GM18951 (cell line): ENCODE measurements around the gene SGPP2.
"Not testable (repeated sequence)": the region's sequence is repeated elsewhere in the genome, so short reads cannot be mapped to it uniquely, and the experiment has no call there.

ENCODE experiments used
- POLR2A ChIP-seq: IDR thresholded peaks from 4 replicates; pipeline ENCODE4 v1.6.1; 2011; ENCODE audit warnings: mild to moderate bottlenecking; ENCODE audit not compliant: insufficient read length, insufficient read depth; ENCODE audit errors: extremely low read depth
- in situ Hi-C: fragments of 300-500 bp; cut with MboI; formaldehyde crosslinking; loops from one replicate; pipeline ENCODE4 v1.12.0; 2022; ENCODE audit warnings: low sequenced_read_pairs, mixed read lengths, inconsistent platforms; ENCODE audit not compliant: unreplicated experiment

Gene SGPP2, protein sequence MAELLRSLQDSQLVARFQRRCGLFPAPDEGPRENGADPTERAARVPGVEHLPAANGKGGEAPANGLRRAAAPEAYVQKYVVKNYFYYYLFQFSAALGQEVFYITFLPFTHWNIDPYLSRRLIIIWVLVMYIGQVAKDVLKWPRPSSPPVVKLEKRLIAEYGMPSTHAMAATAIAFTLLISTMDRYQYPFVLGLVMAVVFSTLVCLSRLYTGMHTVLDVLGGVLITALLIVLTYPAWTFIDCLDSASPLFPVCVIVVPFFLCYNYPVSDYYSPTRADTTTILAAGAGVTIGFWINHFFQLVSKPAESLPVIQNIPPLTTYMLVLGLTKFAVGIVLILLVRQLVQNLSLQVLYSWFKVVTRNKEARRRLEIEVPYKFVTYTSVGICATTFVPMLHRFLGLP

DNA sequence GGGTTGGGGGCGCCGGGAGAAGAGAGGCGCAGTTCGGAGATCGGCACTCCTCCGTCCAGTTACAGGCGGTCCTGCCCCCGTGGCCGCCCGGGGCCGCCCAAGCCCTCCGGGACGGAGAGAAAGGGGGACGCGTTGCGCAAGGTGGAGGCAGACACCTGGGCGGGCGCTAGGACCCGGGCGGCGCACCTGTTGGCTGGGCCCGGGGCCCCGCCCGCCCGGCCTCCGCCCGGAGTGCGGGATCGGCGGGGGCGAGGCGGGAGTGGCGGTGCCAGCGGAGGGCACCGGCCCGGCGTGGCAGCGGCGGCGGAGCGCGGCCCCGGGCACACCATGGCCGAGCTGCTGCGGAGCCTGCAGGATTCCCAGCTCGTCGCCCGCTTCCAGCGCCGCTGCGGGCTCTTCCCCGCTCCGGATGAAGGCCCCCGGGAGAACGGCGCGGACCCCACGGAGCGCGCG lies at the start of gene SGPP2:
Gene SGPP2 (plus strand): TSS at position 268 of the 453 bp plus-strand sequence. CDS start 60 bp downstream, at position 328.
- peak; percentile 53 for TF ChIP-seq POLR2A
- in situ Hi-C loops: no loop called here

DNA sequence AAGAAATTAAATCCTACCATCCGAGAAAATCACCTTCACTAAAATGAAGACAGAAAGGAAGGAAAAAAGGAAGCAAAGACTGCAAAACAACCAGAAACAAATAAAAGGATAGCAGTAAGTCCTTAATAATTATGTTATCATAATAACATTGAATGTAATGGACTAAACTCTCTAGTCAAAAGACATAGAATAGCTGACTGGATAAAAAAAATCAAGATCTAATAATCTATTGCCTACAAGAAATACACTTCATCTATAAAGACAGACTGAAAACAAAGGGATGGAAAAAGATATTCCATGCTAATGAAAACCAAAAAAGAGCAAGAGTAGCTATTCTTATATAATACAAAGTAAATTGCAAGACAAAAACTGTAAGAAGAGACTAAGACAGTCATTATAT lies 48.5 kb upstream of the SGPP2 start:
- in situ Hi-C loops: no loop called here
- no peak for TF ChIP-seq POLR2A

DNA sequence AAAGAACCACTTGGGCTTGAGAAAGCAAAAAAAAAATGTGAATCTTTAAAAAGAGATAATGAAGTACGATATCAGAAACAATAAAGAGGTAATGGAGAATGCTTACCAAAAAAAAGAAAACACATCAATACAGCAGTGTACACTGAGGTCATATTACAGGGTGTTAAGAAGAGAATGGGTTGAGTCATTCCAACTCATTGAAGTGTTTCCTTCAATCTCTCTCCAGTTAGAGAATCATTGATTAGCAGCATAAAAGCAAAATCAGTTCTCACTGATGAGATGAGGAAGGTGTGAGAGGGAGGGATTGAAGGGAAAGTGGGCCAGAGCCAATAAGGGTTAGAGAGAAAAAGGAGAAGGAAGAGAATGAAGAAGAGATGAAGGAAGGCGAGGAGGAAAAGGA lies 43.9 kb upstream of the SGPP2 start:
- no peak for TF ChIP-seq POLR2A
- in situ Hi-C loops: no loop called here

DNA sequence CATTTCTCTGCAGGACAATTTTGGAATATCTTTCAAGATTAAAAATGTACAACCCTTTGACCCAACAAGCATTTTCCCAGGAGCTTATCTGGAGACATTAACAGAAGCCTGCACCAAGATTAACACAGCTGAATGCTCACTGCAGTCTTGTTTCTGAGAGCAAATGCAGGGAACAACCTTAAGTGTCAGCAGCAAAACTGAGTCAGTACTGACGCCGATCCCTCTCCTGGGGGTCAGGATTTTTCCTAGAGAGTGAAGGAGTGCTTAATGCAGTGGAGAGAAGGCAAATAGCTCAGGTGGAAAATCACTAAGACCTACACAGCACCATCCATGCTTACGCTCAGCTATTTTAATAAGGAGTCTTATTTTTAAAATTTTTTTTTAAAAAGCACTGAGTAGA lies 42.8 kb upstream of the SGPP2 start:
- no peak for TF ChIP-seq POLR2A
- in situ Hi-C loops: no loop called here

DNA sequence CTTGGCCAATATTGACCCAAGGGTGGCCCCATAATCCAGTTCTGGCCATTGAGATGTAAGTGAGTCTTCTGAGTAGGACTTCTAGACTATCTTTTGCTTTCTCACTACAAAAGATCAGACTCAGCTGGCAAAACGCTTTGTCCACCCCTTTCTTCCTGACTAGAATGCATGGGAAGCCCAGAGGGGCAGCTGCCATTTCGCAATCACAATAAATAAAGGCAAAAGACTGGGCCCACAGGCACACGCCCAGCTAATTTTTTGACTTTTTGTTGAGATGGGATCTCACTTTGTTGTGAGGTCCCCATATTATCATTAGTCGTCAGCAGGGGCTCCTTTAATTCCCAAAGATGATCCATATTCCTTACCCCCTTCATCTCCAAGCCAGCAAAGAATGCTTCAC lies 41.1 kb upstream of the SGPP2 start:
- TF ChIP-seq POLR2A: no peak
- in situ Hi-C loops: no loop called here

DNA sequence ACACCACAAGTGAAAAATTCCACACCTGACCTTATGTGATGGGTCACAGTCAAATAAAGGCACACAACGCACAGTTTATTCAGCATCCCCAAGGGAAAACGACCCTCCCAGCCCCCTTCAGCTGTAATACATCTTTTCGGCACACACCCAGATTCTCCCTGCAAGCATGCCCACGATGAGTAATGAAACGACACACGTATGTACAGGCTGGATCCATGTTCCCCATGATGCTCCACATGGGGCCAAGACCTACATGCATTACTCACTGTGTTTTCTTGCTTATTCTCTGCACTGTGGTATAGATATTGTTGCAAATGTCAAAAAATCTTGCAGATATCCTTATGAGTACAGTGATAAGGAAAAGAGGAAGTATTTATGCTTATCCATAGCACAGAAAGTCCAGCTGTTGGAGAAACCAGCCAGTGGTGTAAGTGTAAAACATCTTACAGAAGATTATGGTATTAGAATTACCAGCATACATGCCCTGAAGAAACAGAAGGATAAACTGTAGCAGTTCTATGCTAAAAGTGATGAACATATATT lies 32.5 kb upstream of the SGPP2 start:
- in situ Hi-C loops: no loop called here
- no peak for TF ChIP-seq POLR2A

DNA sequence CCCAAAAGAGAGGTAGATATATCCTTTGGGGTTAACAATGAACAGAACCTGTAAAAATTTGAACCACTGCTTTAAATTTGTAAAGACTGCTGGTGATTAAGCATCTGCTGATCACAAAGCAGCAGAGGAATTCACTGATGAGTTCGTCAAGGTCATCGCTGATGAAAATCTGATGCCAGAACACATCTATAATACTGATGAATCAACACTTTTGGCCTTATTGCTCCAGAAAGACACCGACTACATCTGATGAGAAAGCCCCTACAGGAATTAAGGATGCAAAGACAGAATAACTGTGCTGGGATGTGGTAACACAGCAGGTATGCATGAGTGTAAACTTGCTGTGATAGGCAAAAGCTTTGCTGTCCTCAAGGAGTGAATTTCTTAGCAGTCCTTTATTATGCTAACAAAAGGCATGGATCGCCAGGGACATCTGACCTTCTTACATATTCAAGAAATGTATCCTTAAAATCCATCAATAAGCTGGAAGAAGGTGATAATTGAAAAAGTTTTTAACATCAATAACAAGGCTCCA lies 30.5 kb upstream of the SGPP2 start:
- TF ChIP-seq POLR2A: no peak

DNA sequence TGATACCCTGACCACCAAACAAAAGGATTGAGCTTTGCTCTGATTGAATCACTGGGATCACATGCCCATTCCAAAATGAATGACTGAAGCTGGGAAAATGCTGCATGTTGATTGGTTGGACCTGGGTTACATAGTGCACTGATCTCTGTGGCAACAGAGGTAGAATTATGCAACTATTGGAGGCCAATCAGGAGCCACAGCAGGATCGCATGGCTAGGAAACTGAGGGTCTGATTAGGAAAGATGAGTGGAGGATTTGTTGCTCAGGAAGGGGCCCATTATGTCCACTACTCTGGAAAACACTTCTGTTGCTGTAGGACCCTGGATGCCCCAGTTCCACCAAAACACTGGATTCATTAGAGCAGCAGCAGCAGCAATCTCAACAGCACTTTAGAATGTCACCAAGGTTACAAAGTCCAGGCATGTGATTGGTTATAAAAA lies 25.9 kb upstream of the SGPP2 start:
- TF ChIP-seq POLR2A: no peak
- in situ Hi-C loops: no loop called here

More for the DNA sequence above, 30.5 kb upstream of the SGPP2 start:
- in situ Hi-C loops: no loop called here

DNA sequence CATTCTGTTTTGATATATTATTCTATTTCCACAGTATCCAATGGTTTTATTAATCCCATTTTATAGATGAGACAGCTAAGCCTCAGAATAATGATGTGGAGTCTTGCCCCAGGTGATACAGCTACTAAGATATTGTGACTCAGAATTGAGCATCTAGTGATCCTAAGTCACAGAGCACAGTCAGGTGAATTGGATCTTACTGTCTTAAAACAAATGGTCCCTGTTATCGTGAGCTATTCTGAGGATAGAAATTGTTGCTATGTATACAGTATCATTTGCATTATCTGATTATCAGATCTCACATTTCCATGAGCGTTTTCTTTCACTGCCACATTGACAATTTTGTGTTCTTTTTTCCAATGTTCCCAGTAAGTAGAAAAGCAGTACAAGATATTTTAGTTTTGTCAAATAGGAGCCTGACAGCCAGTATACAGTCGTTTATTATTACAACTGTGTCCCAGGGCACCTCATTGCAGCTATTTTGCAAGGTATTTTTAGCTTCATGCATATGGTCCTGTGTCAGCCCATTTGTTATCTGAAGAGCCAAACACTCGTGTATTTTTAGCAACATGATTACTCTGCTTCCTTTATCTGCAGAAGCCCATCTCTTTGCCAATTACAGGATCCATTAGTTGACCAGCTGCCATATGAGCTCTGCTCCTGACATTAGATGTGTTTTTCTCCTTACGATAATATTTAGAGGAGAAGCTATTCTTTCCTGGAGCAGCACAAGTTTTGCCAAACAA lies 25.1 kb upstream of the SGPP2 start:
- TF ChIP-seq POLR2A: no peak
- in situ Hi-C loops: no loop called here

DNA sequence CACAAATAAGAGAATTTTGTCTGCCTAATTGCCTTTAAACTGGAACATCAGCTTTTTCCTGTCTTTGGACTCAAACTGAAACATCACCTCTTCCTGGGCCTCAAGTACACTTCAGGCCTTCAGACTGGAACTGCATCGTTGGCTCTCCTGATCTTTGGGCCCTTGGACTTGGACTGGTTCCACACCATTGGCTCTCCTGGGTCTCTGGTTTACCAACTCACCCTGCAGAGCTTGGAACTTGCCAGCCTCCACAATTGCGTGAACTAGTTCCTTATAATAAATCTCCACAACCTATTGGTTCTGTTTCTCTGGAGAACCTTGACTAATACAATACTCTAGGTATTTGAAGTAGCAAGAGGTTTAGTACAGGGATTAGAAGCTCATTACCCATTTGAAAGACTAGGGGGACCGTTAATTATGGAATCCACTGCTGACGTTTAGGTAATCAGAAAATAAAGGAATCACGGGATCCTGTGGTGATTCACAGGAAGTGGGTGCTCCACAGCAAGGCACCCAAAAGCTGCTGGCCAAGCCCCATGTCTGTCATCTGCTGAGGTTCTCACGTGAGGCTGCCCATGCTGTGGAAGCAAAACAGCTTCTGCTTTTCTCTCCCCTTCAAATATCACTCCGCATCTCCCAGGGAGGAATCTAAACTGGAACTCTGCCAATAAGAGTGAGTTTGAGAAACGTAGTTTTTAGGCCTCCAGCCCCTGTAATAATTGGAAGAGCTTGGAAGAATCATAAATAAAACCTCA lies 20.0 kb upstream of the SGPP2 start:
- TF ChIP-seq POLR2A: no peak
- in situ Hi-C loops: no loop called here

DNA sequence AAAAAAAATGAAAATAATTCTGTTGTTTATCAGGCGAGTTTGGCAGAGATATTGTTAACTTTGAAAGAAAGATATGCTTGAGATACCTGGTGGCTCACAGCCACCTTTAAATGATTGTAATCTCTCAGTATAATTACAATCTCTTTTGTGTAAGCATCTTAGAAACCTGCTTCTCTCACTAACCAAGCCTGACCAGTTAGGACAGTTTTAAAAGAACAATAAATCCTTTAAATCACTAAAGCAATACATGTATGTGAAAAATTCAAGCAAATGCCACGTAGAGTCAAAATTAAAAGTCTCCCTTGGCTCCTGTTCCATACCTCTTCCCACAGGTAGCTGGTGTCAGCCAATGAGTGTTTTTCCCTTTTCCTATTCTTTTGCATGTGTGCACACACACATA lies 15.7 kb upstream of the SGPP2 start:
- in situ Hi-C loops: no loop called here
- TF ChIP-seq POLR2A: no peak

DNA sequence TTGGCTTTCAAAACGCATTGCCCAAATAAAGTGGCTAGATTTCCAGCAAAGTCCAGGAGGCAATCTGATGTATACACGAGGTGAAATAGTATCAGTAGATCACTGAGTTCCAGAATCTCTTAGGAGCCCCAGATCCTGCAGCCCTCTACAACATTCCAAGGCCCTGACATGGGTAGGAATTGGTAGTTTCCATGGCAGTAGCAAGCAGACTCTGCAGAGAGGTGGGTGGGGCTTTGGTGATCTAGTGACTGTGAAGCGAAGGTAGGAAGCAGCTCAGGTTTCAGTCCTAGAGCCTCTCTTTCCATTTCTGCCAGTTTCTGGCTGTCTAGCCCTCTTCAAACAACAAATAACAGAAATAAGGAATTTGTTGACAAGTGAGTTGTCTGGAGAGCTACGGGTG lies 13.8 kb upstream of the SGPP2 start:
- no peak for TF ChIP-seq POLR2A
- in situ Hi-C loops: no loop called here

DNA sequence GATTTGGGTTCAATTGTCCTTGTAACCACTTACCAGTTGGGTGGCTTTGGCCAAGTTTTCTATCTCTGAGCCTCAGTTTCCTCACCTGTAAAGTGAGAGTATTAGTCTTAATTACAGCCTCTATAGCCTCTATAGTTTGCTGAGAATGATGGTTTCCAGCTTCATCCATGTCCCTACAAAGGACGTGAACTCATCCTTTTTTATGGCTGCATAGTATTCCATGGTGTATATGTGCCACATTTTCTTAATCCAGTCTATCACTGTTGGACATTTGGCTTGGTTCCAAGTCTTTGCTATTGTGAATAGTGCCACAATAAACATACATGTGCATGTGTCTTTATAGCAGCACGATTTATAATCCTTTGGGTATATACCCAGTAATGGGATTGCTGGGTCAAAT lies 12.0 kb upstream of the SGPP2 start:
- in situ Hi-C loops: not testable (repeated sequence)

DNA sequence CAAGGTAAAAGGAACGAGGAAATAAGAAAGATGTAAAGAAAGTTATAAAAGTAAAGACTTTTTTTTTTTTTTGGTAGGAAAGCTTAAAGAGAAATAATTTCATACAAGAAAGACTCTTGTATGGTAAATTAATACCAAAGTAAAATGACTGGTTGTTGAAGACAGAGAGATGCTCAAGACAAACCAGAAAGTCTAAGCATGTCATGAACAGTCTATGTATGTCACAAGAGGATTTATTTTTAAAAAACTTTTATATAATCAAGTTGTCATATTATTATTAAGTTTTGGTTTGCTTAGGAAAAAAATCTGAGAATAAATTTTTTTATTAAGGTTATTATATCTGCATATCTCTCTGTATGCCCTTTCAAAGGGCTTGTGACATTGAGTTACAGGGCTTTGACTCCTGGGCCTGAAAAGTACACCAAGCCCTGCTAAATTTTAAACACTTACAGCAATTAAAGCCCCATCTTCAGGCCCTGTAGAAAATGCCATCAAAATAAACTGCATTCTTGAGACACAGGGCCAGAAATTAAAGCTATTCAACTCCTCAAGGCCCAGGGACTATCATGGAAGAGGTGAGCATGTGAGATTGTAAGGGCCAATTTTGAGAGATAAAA lies 10.9 kb upstream of the SGPP2 start:
- TF ChIP-seq POLR2A: no peak
- in situ Hi-C loops: no loop called here
